ENCODE measurements around the gene NCLN. TPM values are rescaled to one million over a fixed set of nuclear protein-coding genes. Genes with fewer than 3 reads are reported as not detected.

Gene NCLN
- total RNA-seq, 1 experiment from 2014 or later = 84.1 TPM

GRCh38 chr19:3257071-3257470 lies 71.3 kb downstream of the NCLN start:
- peaks cover 11% of the 10 kb centered on the region for H3K9me3 Mint-ChIP-seq (ENCODE audit: unreplicated experiment)
- no TSS peak for BruUV-seq (replicated peaks)
- ChIA-PET POLR2A (no interaction called here), CTCF (interaction anchor here (0.6 kb wide), 1 partner anchor 475 kb away, joined by 3 read pairs; no protein-coding TSS in a partner anchor)
- intact Hi-C loops (cut with micrococcal nuclease) = no loop called here
- H3K36me3 Mint-ChIP-seq (ENCODE audit: insufficient read depth, unreplicated experiment) = no peaks in the 10 kb centered on the region
- DNase-seq (ENCODE audit: unreplicated experiment) = no peak
- no peaks in the 10 kb centered on the region for H3K4me1 Mint-ChIP-seq (ENCODE audit: insufficient read depth, unreplicated experiment)
- no peak overlapping the region for H3K27ac Mint-ChIP-seq (ENCODE audit: low read depth, unreplicated experiment)
- peaks cover 35% of the 10 kb centered on the region for H3K27me3 Mint-ChIP-seq (ENCODE audit: insufficient read depth, unreplicated experiment)
- TF ChIP-seq CTCF (IDR thresholded peaks at IDR 0.05; ENCODE audit: unreplicated experiment) = no peak
- H3K4me3 Mint-ChIP-seq (ENCODE audit: unreplicated experiment) = no peak overlapping the region

Other genes starting within 250 kb of the NCLN start
- 4.7 and 4.9 TPM in 2 replicates for gene ZNF77, start 241.0 kb upstream of the NCLN start, total RNA-seq (2022)
- 0.89 and 2.9 TPM in 2 replicates for gene TLE6, start 208.4 kb upstream of the NCLN start, total RNA-seq (2022)
- 1.9 and 3.0 TPM in 2 replicates for gene TLE2, start 156.7 kb upstream of the NCLN start, total RNA-seq (2022)
- 266 and 273 TPM in 2 replicates for gene TLE5, start 123.4 kb upstream of the NCLN start, total RNA-seq (2022)
- gene GNA11, start 91.6 kb upstream of the NCLN start, total RNA-seq (2022) = 40.9 and 48.1 TPM in 2 replicates
- 32.9 and 47.1 TPM in 2 replicates for gene GNA15, start 49.9 kb upstream of the NCLN start, total RNA-seq (2022)
- gene S1PR4, start 7.2 kb upstream of the NCLN start, total RNA-seq (2022) = 0.39 and 0.44 TPM in 2 replicates
- 0.17 and 0.30 TPM in 2 replicates for gene CELF5, start 38.7 kb downstream of the NCLN start, total RNA-seq (2022)
- 83.4 and 85.5 TPM in 2 replicates for gene NFIC, start 180.7 kb downstream of the NCLN start, total RNA-seq (2022)